Measurements from ENCODE around the gene ADAMTS3.

ADAMTS3 gene

GRCh38 chr4:72330381-72330780 lies 238.6 kb downstream of the ADAMTS3 start:
- H3K4me3 ChIP-seq (ENCODE audit: low read depth, low read length), result no peak overlapping the region
- DNase-seq (ENCODE audit: low read depth), result no peak
- no peak for TF ChIP-seq CTCF (IDR thresholded peaks at IDR 0.05; ENCODE audit: control insufficient read depth, extremely low read depth, insufficient read depth)

GRCh38 chr4:72326692-72327632 lies 242.1 kb downstream of the ADAMTS3 start:
- no peak for DNase-seq (ENCODE audit: low read depth)
- peak; percentile 62 for TF ChIP-seq CTCF (IDR thresholded peaks at IDR 0.05; ENCODE audit: control insufficient read depth, extremely low read depth, insufficient read depth)

GRCh38 chr4:72325215-72325614 lies 243.8 kb downstream of the ADAMTS3 start:
- no peak for TF ChIP-seq CTCF (IDR thresholded peaks at IDR 0.05; ENCODE audit: control insufficient read depth, extremely low read depth, insufficient read depth)
- peak; percentile 83 for DNase-seq (ENCODE audit: low read depth)
- H3K4me3 ChIP-seq (ENCODE audit: low read depth, low read length), result no peak overlapping the region

More at GRCh38 chr4:72326692-72327632, 242.1 kb downstream of the ADAMTS3 start:
- H3K4me3 ChIP-seq (ENCODE audit: low read depth, low read length), result no peak overlapping the region

- no peak for DNase-seq (ENCODE audit: low read depth)
- no peak for TF ChIP-seq CTCF (IDR thresholded peaks at IDR 0.05; ENCODE audit: control insufficient read depth, extremely low read depth, insufficient read depth)
- no peak overlapping the region for H3K4me3 ChIP-seq (ENCODE audit: low read depth, low read length)
Measured at GRCh38 chr4:72323227-72323626, 245.8 kb downstream of the ADAMTS3 start.

- no peak overlapping the region for H3K4me3 ChIP-seq (ENCODE audit: low read depth, low read length)
- TF ChIP-seq CTCF (IDR thresholded peaks at IDR 0.05; ENCODE audit: control insufficient read depth, extremely low read depth, insufficient read depth), result no peak
- no peak for DNase-seq (ENCODE audit: low read depth)
Measured at GRCh38 chr4:72320223-72320948, 248.6 kb downstream of the ADAMTS3 start.

- no peak for TF ChIP-seq CTCF (IDR thresholded peaks at IDR 0.05; ENCODE audit: control insufficient read depth, extremely low read depth, insufficient read depth)
- H3K4me3 ChIP-seq (ENCODE audit: low read depth, low read length), result no peak overlapping the region
- no peak for DNase-seq (ENCODE audit: low read depth)
Measured at GRCh38 chr4:72319601-72320021, 249.4 kb downstream of the ADAMTS3 start.

Measured in LNCaP clone FGC (cell line).